Left renal cortex interstitium (tissue), 4 donors: Measurements from ENCODE around the gene ZFPM1. TPM values are rescaled to one million over a fixed set of nuclear protein-coding genes. Genes with fewer than 3 reads are reported as not detected.

Experiments
- DNase-seq, 4 donors: peaks; one replicate each; pipeline ENCODE4 v3.0.0-alpha.2; 2013; ENCODE audit warnings: low read depth in 4 of 4, low spot score in 2 of 4, missing footprints in 1 of 4
- polyA plus RNA-seq, 4 donors: library from polyadenylated mRNA; unstranded; fragments of 120-200 nt; gene quantifications; one replicate each; pipeline ENCODE4 v1.2.1, GENCODE V29; 2013; ENCODE audit not compliant: insufficient read length in 4 of 4

ZFPM1 gene
- polyA plus RNA-seq, 4 donors: 1.9 to 6.7 (median 5.0) TPM

GRCh38 chr16:88495268-88495772 lies 42.2 kb downstream of the ZFPM1 start:
- DNase-seq: no peak

- no peak for DNase-seq
These were observed 44.7 kb downstream of the ZFPM1 start for GRCh38 chr16:88497561-88498462.

- DNase-seq: no peak
These were observed 45.6 kb downstream of the ZFPM1 start for GRCh38 chr16:88498576-88499208.

GRCh38 chr16:88499292-88499691 lies 46.2 kb downstream of the ZFPM1 start:
- DNase-seq: no peak

GRCh38 chr16:88499836-88500251 lies 46.8 kb downstream of the ZFPM1 start:
- DNase-seq: no peak

GRCh38 chr16:88500255-88500661 lies 47.2 kb downstream of the ZFPM1 start:
- DNase-seq: no peak

- no peak for DNase-seq
These were observed 49.3 kb downstream of the ZFPM1 start for GRCh38 chr16:88502371-88502770.

GRCh38 chr16:88502776-88503280 lies 49.7 kb downstream of the ZFPM1 start:
- no peak for DNase-seq

- DNase-seq: no peak
These were observed 50.3 kb downstream of the ZFPM1 start for GRCh38 chr16:88503374-88503770.

GRCh38 chr16:88503771-88504488 lies 50.9 kb downstream of the ZFPM1 start:
- no peak for DNase-seq

GRCh38 chr16:88504489-88505404 lies 51.7 kb downstream of the ZFPM1 start:
- no peak for DNase-seq

- DNase-seq: no peak
These were observed 52.5 kb downstream of the ZFPM1 start for GRCh38 chr16:88505405-88506082.

- DNase-seq: no peak
These were observed 53.6 kb downstream of the ZFPM1 start for GRCh38 chr16:88506723-88507122.

GRCh38 chr16:88507231-88507743 lies 54.2 kb downstream of the ZFPM1 start:
- DNase-seq: no peak

- DNase-seq: no peak
These were observed 55.3 kb downstream of the ZFPM1 start for GRCh38 chr16:88508376-88508867.

- no peak for DNase-seq
These were observed 56.0 kb downstream of the ZFPM1 start for GRCh38 chr16:88508868-88509748.

GRCh38 chr16:88509749-88510069 lies 56.6 kb downstream of the ZFPM1 start:
- no peak for DNase-seq
